Upper lobe of right lung (tissue), 1 donor: Measurements from ENCODE around the gene APOL6. TPM values are rescaled to one million over a fixed set of nuclear protein-coding genes. Genes with fewer than 3 reads are reported as not detected.

Experiments used
- ATAC-seq: fragments of 200-7000 bp; cut with Tn5 transposase; one replicate; pipeline ENCODE4 v1.9.1; 2020; ENCODE audit warnings: mild to moderate bottlenecking, moderate library complexity
- DNase-seq: peaks from one replicate; pipeline ENCODE4 v3.0.0-alpha.2; 2020
- H3K27ac ChIP-seq: fragments of 200-600 bp; one replicate; pipeline ENCODE4 v1.8.0; 2022
- H3K27me3 ChIP-seq: fragments of 200-600 bp; one replicate; pipeline ENCODE4 v1.8.0; 2022; ENCODE audit warnings: mild to moderate bottlenecking
- H3K36me3 ChIP-seq: fragments of 200-600 bp; one replicate; pipeline ENCODE4 v1.8.0; 2022
- H3K4me1 ChIP-seq: fragments of 200-600 bp; one replicate; pipeline ENCODE4 v1.8.0; 2022
- H3K4me3 ChIP-seq: fragments of 200-600 bp; one replicate; pipeline ENCODE4 v1.8.0; 2022; ENCODE audit warnings: mild to moderate bottlenecking
- H3K9me3 ChIP-seq: fragments of 200-600 bp; one replicate; pipeline ENCODE4 v1.8.0; 2022
- intact Hi-C: fragments of 100-400 bp; cut with DNase I; formaldehyde crosslinking; loops from one replicate; pipeline ENCODE4 v1.11.0; 2022
- total RNA-seq: library from RNA; stranded (reverse); fragmentation: NEBNext Ultra II Directional; extraction: Animal tissue kit (Norgen Biotek cat#: 25700); gene quantifications from one replicate; pipeline ENCODE4 v1.2.1, GENCODE V29; 2021
- TF ChIP-seq, protein P1 (sequence below): fragments of 200-600 bp; IDR thresholded peaks from one replicate; pipeline ENCODE4 v1.8.0; 2022; ENCODE audit warnings: antibody characterized with exemption
- donor health status: DM: no; HTN: yes; CAD: no; lungs with severe emphysema.

APOL6 gene
- total RNA-seq, 1 donor from 2014 or later = 45.6 TPM

DNA sequence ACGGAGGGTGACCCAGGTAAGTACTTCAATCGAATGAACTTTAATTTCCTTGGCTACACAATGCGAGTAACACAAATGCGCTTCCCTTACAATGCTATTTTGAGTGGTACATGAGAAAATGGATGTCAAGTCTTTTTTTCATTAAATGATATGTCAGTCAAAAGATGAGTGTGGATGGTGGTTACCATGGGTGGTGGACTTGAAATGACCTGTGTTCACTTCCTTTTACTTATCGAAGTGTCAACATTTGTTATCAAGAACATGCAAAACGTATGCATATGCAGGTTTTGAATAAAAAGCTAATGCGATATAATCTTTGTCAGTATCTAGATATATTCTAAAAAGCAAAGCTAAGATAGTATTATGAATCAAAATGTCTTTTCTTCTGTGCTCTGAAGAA lies 60.7 kb downstream of the APOL6 start:
- TF ChIP-seq, protein P1, sequence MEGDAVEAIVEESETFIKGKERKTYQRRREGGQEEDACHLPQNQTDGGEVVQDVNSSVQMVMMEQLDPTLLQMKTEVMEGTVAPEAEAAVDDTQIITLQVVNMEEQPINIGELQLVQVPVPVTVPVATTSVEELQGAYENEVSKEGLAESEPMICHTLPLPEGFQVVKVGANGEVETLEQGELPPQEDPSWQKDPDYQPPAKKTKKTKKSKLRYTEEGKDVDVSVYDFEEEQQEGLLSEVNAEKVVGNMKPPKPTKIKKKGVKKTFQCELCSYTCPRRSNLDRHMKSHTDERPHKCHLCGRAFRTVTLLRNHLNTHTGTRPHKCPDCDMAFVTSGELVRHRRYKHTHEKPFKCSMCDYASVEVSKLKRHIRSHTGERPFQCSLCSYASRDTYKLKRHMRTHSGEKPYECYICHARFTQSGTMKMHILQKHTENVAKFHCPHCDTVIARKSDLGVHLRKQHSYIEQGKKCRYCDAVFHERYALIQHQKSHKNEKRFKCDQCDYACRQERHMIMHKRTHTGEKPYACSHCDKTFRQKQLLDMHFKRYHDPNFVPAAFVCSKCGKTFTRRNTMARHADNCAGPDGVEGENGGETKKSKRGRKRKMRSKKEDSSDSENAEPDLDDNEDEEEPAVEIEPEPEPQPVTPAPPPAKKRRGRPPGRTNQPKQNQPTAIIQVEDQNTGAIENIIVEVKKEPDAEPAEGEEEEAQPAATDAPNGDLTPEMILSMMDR = no peak
- ATAC-seq (no peak), DNase-seq (no peak)
- Histone ChIP-seq H3K4me3 (no peak overlapping the region), H3K4me1 (no peaks in the 10 kb centered on the region), H3K27me3 (no peaks in the 10 kb centered on the region), H3K9me3 (no peaks in the 10 kb centered on the region), H3K27ac (no peak overlapping the region), H3K36me3 (no peaks in the 10 kb centered on the region)
- intact Hi-C loops = no loop called here

DNA sequence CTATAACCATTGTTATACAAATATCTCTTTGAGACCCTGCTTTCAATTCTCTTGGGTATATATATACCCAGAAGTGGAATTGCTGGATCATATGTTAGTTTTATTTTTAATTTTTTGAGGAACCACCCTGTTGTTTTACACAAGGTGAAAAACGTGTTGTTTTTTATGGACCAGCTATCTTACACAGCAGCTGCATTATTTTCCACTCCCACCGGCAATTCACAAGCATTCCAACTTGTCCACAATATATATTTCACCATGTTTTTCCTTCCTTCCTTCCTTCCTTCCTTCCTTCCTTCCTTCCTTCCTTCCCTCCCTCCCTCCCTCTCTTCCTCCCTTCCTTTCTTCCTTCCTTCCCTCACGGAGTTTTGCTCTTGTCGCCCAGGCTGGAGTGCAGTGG lies 63.1 kb downstream of the APOL6 start:
- H3K27me3 ChIP-seq = no peaks in the 10 kb centered on the region

DNA sequence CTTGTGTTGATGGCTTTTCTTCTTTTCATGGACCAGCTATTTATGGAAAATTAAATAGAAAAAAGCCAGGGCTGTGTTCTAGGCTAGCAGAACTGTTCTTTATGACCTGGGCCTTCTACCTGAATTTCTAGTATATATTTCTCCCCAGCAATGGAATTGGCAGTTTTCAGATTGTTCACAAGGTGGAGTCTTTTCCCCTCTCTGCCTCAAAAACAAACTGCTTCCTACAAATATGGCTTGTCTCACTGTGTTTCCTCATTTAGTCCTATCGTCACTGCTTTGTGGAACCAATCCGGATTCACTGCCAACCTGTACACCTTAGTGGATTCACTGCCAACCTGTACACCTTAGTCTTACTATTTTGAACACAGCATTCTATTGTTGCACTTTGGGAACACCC lies 64.4 kb downstream of the APOL6 start:
- no peak for DNase-seq
- Histone ChIP-seq H3K27me3 (no peaks in the 10 kb centered on the region), H3K4me1 (no peaks in the 10 kb centered on the region), H3K4me3 (no peak overlapping the region), H3K27ac (no peak overlapping the region), H3K36me3 (no peaks in the 10 kb centered on the region), H3K9me3 (no peaks in the 10 kb centered on the region)
- TF ChIP-seq, protein P1 = no peak
- ATAC-seq = no peak
- intact Hi-C loops = no loop called here

More for the DNA sequence above, 63.1 kb downstream of the APOL6 start:
- no peak for DNase-seq
- no peak for ATAC-seq
- H3K4me3 ChIP-seq = no peak overlapping the region
- intact Hi-C loops = no loop called here
- no peaks in the 10 kb centered on the region for H3K4me1 ChIP-seq
- H3K36me3 ChIP-seq = no peaks in the 10 kb centered on the region
- no peaks in the 10 kb centered on the region for H3K9me3 ChIP-seq
- TF ChIP-seq, protein P1 = no peak
- no peak overlapping the region for H3K27ac ChIP-seq

DNA sequence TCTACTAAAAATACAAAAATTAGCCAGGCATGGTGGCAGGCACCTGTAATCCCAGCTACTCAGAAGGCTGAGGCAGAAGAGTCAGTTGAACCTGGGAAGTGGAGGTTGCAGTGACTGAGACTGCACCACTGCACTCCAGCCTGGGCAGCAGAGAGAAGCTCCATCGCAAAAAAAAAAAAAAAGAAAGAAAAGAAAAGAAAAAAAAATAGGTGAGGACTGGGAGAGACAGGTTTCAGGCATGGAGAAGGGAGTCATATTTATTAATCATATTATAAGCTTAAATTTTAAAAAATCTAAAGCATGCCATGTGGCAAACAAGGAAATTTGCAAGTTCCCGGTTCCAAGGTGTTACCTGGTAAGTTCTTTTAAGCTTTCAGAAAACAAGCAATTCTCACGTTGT lies 69.3 kb downstream of the APOL6 start, which contains the start of gene APOL5:
TSS of gene APOL5 (plus strand) at position 301 of the 400 bp plus-strand sequence. CDS start at position 301, 0 bp downstream.
- H3K27ac ChIP-seq = no peak within 1 kb of the TSS
- ATAC-seq = no peak
- DNase-seq = no peak

More for the DNA sequence above, 69.3 kb downstream of the APOL6 start, which contains the start of gene APOL5:
- TF ChIP-seq, protein P1 = no peak
- no peaks in the 10 kb centered on the region for H3K4me1 ChIP-seq
- intact Hi-C loops = no loop called here
- no peaks in the 10 kb centered on the region for H3K36me3 ChIP-seq
- H3K9me3 ChIP-seq = no peaks in the 10 kb centered on the region
- no peak within 1 kb of the TSS for H3K4me3 ChIP-seq
- H3K27me3 ChIP-seq = no peaks in the 10 kb centered on the region

Other genes starting within 250 kb of the APOL6 start
- 22.1 TPM for gene MCM5, start 248.3 kb upstream of the APOL6 start, total RNA-seq
- 4.1 TPM for gene RASD2, start 107.6 kb upstream of the APOL6 start, total RNA-seq
- gene MB, start 31.1 kb upstream of the APOL6 start, total RNA-seq = 2.2 TPM
- gene APOL5, start 69.4 kb downstream of the APOL6 start, total RNA-seq = not detected